ENCODE results near the gene KIF14. TPM values are rescaled to one million over a fixed set of nuclear protein-coding genes. Genes with fewer than 3 reads are reported as not detected.

The KIF14 gene
- total and polyA plus RNA-seq, 2 of the 4 experiments (the other 2 are of a cell fraction) = 2.3 to 4.7 TPM

GRCh38 chr1:200660719-200661118 is 40.2 kb upstream of the KIF14 start:
- dilution Hi-C loops (cut with HindIII; ENCODE audit: low sequenced_read_pairs, unreplicated experiment) = no loop called here

More at GRCh38 chr1:200660719-200661118, 40.2 kb upstream of the KIF14 start:
- H3K18ac ChIP-seq (ENCODE audit: low read depth, low read length) = no peak overlapping the region
- H3K4ac ChIP-seq (ENCODE audit: low read depth, low read length) = no peak overlapping the region
- no peak for DNase-seq
- intact Hi-C loops (cut with micrococcal nuclease) = no loop called here
- H3K36me3 ChIP-seq (ENCODE audit: control insufficient read depth, insufficient read depth, low read length) = peaks cover 19% of the 10 kb centered on the region
- no peak overlapping the region for H2BK20ac ChIP-seq (ENCODE audit: low read depth, low read length)
- no peak for ATAC-seq (ENCODE audit: low read depth)
- no peaks in the 10 kb centered on the region; the same call in 1 of the 2 replicates for H4K20me1 ChIP-seq (ENCODE audit: insufficient read depth, low read length)
- H3K56ac ChIP-seq (ENCODE audit: extremely low read depth, insufficient read depth, low read length) = no peak overlapping the region
- no peak overlapping the region for H3K4me3 ChIP-seq (ENCODE audit: insufficient read depth, low read depth, low read length)
- H3K14ac ChIP-seq (replicated peaks; ENCODE audit: low read depth, low read length) = no peak overlapping the region
- ChIA-PET CTCF (no interaction called here), POLR2A (ENCODE audit: unreplicated experiment) (interaction anchor here (0.6 kb wide), 1 partner anchor 11 kb away, joined by 3 read pairs; no protein-coding TSS in a partner anchor)
- H2AK9ac ChIP-seq (replicated peaks; ENCODE audit: low read depth, low read length, poor library complexity) = no peak overlapping the region
- no peak overlapping the region for H3K23ac ChIP-seq (ENCODE audit: low read depth, low read length)
- BruUV-seq (replicated peaks) = no TSS peak
- H3K9me3 ChIP-seq (ENCODE audit: control insufficient read depth, insufficient read depth, low read length) = no peaks in the 10 kb centered on the region
- H3K27me3 ChIP-seq (ENCODE audit: control insufficient read depth, insufficient read depth, low read length) = no peaks in the 10 kb centered on the region
- no peak overlapping the region for H4K8ac ChIP-seq (ENCODE audit: low read depth in 2 of 2, low read length in 2 of 2)
- TF ChIP-seq POLR2A (IDR thresholded peaks at IDR 0.05; ENCODE audit: low read depth, low read length) (no peak), ELK1 (IDR thresholded peaks at IDR 0.05; ENCODE audit: borderline replicate concordance, low read depth, low read length) (no peak), FOS (IDR thresholded peaks at IDR 0.05; ENCODE audit: low read depth, low read length) (no peak), SMC3 (IDR thresholded peaks at IDR 0.05; ENCODE audit: low read depth, low read length) (no peak), MXI1 (IDR thresholded peaks at IDR 0.05; ENCODE audit: borderline replicate concordance, low read depth, low read length) (no peak), CHD1 (IDR thresholded peaks at IDR 0.05; ENCODE audit: low read depth, low read length) (no peak), USF2 (IDR thresholded peaks at IDR 0.05; ENCODE audit: low read depth, low read length) (no peak), CTCF (conservative IDR thresholded peaks at IDR 0.05; ENCODE audit: low read depth, low read length) (no peak)
- H2BK15ac ChIP-seq (ENCODE audit: low read depth, low read length) = no peak overlapping the region
- no peak overlapping the region for H4K5ac ChIP-seq (ENCODE audit: low read depth, low read length)
- no peak overlapping the region for H3K9ac ChIP-seq (ENCODE audit: low read depth, low read length)
- peaks cover 3 to 16% of the 10 kb centered on the region in 2 experiments for H3K79me1 ChIP-seq (ENCODE audit: low read depth in 1 of 2, low read length in 2 of 2)
- H2BK120ac ChIP-seq (ENCODE audit: low read depth, low read length) = no peak overlapping the region
- 91% methylated on average over 5 of the region's 6 CpGs; no CpG with 5 or more reads in 1 of the 2 experiments for WGBS, 2 experiments (ENCODE audit: extremely low coverage in 2 of 2, insufficient read length in 1 of 2)
- no peak overlapping the region for H2AFZ ChIP-seq (replicated peaks; ENCODE audit: low read length, poor library complexity)
- no peak overlapping the region for H4K91ac ChIP-seq (ENCODE audit: insufficient read depth, low read depth, low read length)
- H3K4me1 ChIP-seq (ENCODE audit: control insufficient read depth, insufficient read depth, low read length) = peaks cover 1% of the 10 kb centered on the region; the same call in 1 of the 2 replicates
- in situ Hi-C loops (cut with MboI; ENCODE audit: low sequenced_read_pairs) = no loop called here
- no peak overlapping the region for H2BK5ac ChIP-seq (ENCODE audit: low read depth, low read length, poor library complexity, severe bottlenecking)
- no peak overlapping the region for H3K4me2 ChIP-seq (ENCODE audit: low read depth, low read length)
- H3K9me1 ChIP-seq (ENCODE audit: insufficient read depth, low read length) = peaks cover 7% of the 10 kb centered on the region; the same call in 1 of the 2 replicates
- no peak overlapping the region for H2AK5ac ChIP-seq (ENCODE audit: low read depth, low read length)
- no peak overlapping the region for H3K27ac ChIP-seq (ENCODE audit: insufficient read depth, low read length)

All from IMR-90 (cell line).